H9 (cell line): Measurements from ENCODE around the gene PPOX. TPM values are rescaled to one million over a fixed set of nuclear protein-coding genes. Genes with fewer than 3 reads are reported as not detected.

ENCODE experiments used
- DNase-seq: peaks from one replicate; pipeline ENCODE4 v3.0.0-alpha.2; 2017
- H2AFZ ChIP-seq: one replicate; pipeline ENCODE4 v1.6.1; 2013; ENCODE audit warnings: mild to moderate bottlenecking, low read length, control low read depth, moderate library complexity
- H2AK5ac ChIP-seq: 2 replicates; pipeline ENCODE4 v1.6.1; 2013; ENCODE audit warnings: low read length, control low read depth, mixed read lengths; ENCODE audit not compliant: insufficient read length
- H2BK120ac ChIP-seq: one replicate; pipeline ENCODE4 v1.6.1; 2013; ENCODE audit warnings: low read depth, mild to moderate bottlenecking, low read length, control low read depth, inconsistent platforms; ENCODE audit not compliant: poor library complexity, severe bottlenecking
- H2BK12ac ChIP-seq: 2 replicates; pipeline ENCODE4 v1.6.1; 2013; ENCODE audit warnings: low read length, control low read depth, mixed read lengths, low read depth; ENCODE audit not compliant: insufficient read length
- H2BK15ac ChIP-seq: 2 replicates; pipeline ENCODE4 v1.6.1; 2013; ENCODE audit warnings: low read depth, low read length, control low read depth
- H2BK20ac ChIP-seq: one replicate; pipeline ENCODE4 v1.6.1; 2013; ENCODE audit warnings: low read depth, mild to moderate bottlenecking, low read length, control low read depth, inconsistent platforms; ENCODE audit not compliant: poor library complexity, severe bottlenecking
- H2BK5ac ChIP-seq: 2 replicates; pipeline ENCODE4 v1.6.1; 2013; ENCODE audit warnings: low read length, control low read depth, mixed read lengths; ENCODE audit not compliant: insufficient read length
- H3K14ac ChIP-seq: 2 replicates; pipeline ENCODE4 v1.6.1; 2013; ENCODE audit warnings: low read length, control low read depth; ENCODE audit not compliant: insufficient read depth
- H3K18ac ChIP-seq: 2 replicates; pipeline ENCODE4 v1.6.1; 2013; ENCODE audit warnings: low read depth, mild to moderate bottlenecking, mixed read lengths, low read length, control low read depth; ENCODE audit not compliant: insufficient read length
- H3K23ac ChIP-seq: 2 replicates; pipeline ENCODE4 v1.6.1; 2013; ENCODE audit warnings: low read length, control low read depth, mixed read lengths, low read depth; ENCODE audit not compliant: insufficient read length
- H3K23me2 ChIP-seq: 2 replicates; pipeline ENCODE4 v1.6.1; 2013; ENCODE audit warnings: low read depth, mild to moderate bottlenecking, mixed read lengths, low read length, control low read depth; ENCODE audit not compliant: insufficient read length, poor library complexity, severe bottlenecking
- H3K27ac ChIP-seq: 2 replicates; pipeline ENCODE4 v1.5.1; 2013; ENCODE audit warnings: low read length, control low read depth, mixed read lengths, low read depth; ENCODE audit not compliant: insufficient read length
- H3K27me3 ChIP-seq: 2 replicates; pipeline ENCODE4 v1.6.1; 2013; ENCODE audit warnings: low read length, control low read depth, inconsistent platforms; ENCODE audit not compliant: insufficient read depth
- H3K4ac ChIP-seq: 2 replicates; pipeline ENCODE4 v1.6.1; 2013; ENCODE audit warnings: low read depth, mild to moderate bottlenecking, control low read depth, inconsistent platforms, low read length, moderate library complexity
- H3K4me1 ChIP-seq: 2 replicates; pipeline ENCODE4 v1.6.1; 2013; ENCODE audit warnings: low read length, control low read depth, inconsistent platforms; ENCODE audit not compliant: insufficient read depth
- H3K4me2 ChIP-seq: 2 replicates; pipeline ENCODE4 v1.6.1; 2013; ENCODE audit warnings: low read length, control low read depth, mixed read lengths; ENCODE audit not compliant: insufficient read length, insufficient read depth
- H3K56ac ChIP-seq: 2 replicates; pipeline ENCODE4 v1.6.1; 2013; ENCODE audit warnings: low read depth, mild to moderate bottlenecking, mixed read lengths, low read length, control low read depth; ENCODE audit not compliant: insufficient read length
- H3K79me1 ChIP-seq: 2 replicates; pipeline ENCODE4 v1.6.1; 2013; ENCODE audit warnings: low read depth, mild to moderate bottlenecking, moderate library complexity, low read length, control low read depth, inconsistent platforms; ENCODE audit not compliant: insufficient read depth, poor library complexity, severe bottlenecking
- H3K79me2 ChIP-seq: 2 replicates; pipeline ENCODE4 v1.6.1; 2013; ENCODE audit warnings: low read length, control low read depth, inconsistent platforms; ENCODE audit not compliant: insufficient read depth
- H3K9ac ChIP-seq: 2 replicates; pipeline ENCODE4 v1.6.1; 2013; ENCODE audit warnings: low read length, control low read depth, mixed read lengths; ENCODE audit not compliant: insufficient read length; ENCODE audit errors: extremely low read depth
- H3K9me3 ChIP-seq: one replicate; pipeline ENCODE4 v1.6.1; 2013; ENCODE audit warnings: low read depth, low read length, inconsistent platforms; ENCODE audit not compliant: control insufficient read depth
- H3T11ph ChIP-seq: one replicate; pipeline ENCODE4 v1.6.1; 2013; ENCODE audit warnings: mild to moderate bottlenecking, low read length, control low read depth, inconsistent platforms
- H4K20me1 ChIP-seq: one replicate; pipeline ENCODE4 v1.6.1; 2013; ENCODE audit not compliant: control insufficient read depth, insufficient read length, insufficient read depth
- H4K5ac ChIP-seq: 2 replicates; pipeline ENCODE4 v1.6.1; 2013; ENCODE audit warnings: low read depth, mild to moderate bottlenecking, mixed read lengths, low read length, control low read depth; ENCODE audit not compliant: insufficient read length
- H4K8ac ChIP-seq: replicated peaks from 2 replicates; pipeline ENCODE4 v1.6.1; 2013; ENCODE audit warnings: low read length, control low read depth, mixed read lengths, low read depth; ENCODE audit not compliant: insufficient read length
- H4K91ac ChIP-seq: 2 replicates; pipeline ENCODE4 v1.6.1; 2013; ENCODE audit warnings: low read depth, mild to moderate bottlenecking, moderate library complexity, mixed read lengths, low read length, control low read depth; ENCODE audit not compliant: insufficient read length
- H3K27ac Mint-ChIP-seq, 3 experiments: 2 replicates in 2 of 3; 3 replicates in 1 of 3; pipeline ENCODE4 v1.8.0; 2020 to 2021; ENCODE audit warnings: mixed read lengths in 3 of 3, mild to moderate bottlenecking in 1 of 3, moderate library complexity in 1 of 3
- H3K27me3 Mint-ChIP-seq: 2 replicates; pipeline ENCODE4 v1.8.0; 2021; ENCODE audit warnings: low read depth, mild to moderate bottlenecking, moderate library complexity, mixed read lengths
- H3K36me3 Mint-ChIP-seq, 3 experiments: 2 replicates in 2 of 3; 3 replicates in 1 of 3; pipeline ENCODE4 v1.8.0; 2020 to 2021; ENCODE audit warnings: low read depth in 3 of 3, mixed read lengths in 3 of 3; ENCODE audit not compliant: insufficient read depth in 1 of 3
- H3K4me1 Mint-ChIP-seq, 2 experiments: 2 replicates each; pipeline ENCODE4 v1.8.0; 2020; ENCODE audit warnings: mixed read lengths in 2 of 2
- H3K4me3 Mint-ChIP-seq, 2 experiments: 2 replicates in 1 of 2; 3 replicates in 1 of 2; pipeline ENCODE4 v1.8.0; 2020 to 2021; ENCODE audit warnings: mild to moderate bottlenecking in 2 of 2, mixed read lengths in 2 of 2, moderate library complexity in 1 of 2
- H3K9me3 Mint-ChIP-seq, 2 experiments: 2 replicates in 1 of 2; 3 replicates in 1 of 2; pipeline ENCODE4 v1.8.0; 2020; ENCODE audit warnings: mild to moderate bottlenecking in 2 of 2, mixed read lengths in 2 of 2, moderate library complexity in 1 of 2
- WGBS: extraction: QIAGEN DNeasy Blood & Tissue Kit; methylation state at CpG from one replicate; pipeline ENCODE4 v1.1.7; 2013; ENCODE audit warnings: missing lambda C conversion rate, low lambda C conversion rate, mixed read lengths; ENCODE audit not compliant: insufficient read length; ENCODE audit errors: extremely low coverage; 5-methylcytosine and 5-hydroxymethylcytosine counted together
- total RNA-seq: library from RNA; stranded (reverse); gene quantifications from 2 replicates; pipeline ENCODE4 v1.2.1, GENCODE V29; 2021
- TF ChIP-seq, protein P1 (sequence below): fragments of 200-600 bp; sonication (generic); conservative IDR thresholded peaks from 3 replicates; pipeline ENCODE4 v1.8.0; 2021; ENCODE audit warnings: antibody characterized with exemption, mild to moderate bottlenecking

The PPOX gene
- total RNA-seq, 1 experiment from 2014 or later = 39.8 TPM

DNA sequence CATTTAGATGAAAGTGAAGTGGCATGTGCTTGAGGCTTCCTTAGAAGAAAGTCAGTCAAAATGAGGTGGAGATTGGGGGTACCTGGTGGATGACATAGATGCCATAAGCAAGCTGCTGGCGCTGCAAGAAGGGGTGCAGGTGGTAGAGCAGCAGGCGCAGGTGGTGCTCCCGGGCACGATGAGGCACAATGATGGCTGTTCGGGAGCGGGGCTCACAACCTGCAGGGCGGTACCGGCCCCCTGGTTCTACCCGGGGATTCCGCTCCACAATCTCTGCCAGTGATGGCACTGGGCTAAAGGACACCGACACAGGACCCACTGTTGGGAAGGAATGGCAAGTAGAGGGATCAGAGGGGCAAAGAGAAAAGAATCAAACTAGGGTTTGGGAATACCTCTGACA lies 8.7 kb downstream of the PPOX start:
- no peaks in the 10 kb centered on the region for H3K9me3 ChIP-seq
- no peak overlapping the region for H2AK5ac ChIP-seq
- Mint-ChIP-seq H3K9me3 (no peaks in the 10 kb centered on the region), H3K27ac (no peak overlapping the region), H3K4me3 (no peak overlapping the region), H3K36me3 (peaks cover 21 to 56% (median 56%) of the 10 kb centered on the region in 3 experiments; a peak in 6 of 7 replicates), H3K4me1 (peaks cover 19 to 21% of the 10 kb centered on the region in 2 experiments), H3K27me3 (peaks cover 3% of the 10 kb centered on the region)
- no peak overlapping the region for H2AFZ ChIP-seq
- no peak for DNase-seq
- H2BK15ac ChIP-seq = no peak overlapping the region
- WGBS = no CpG with 5 or more reads among the region's 11 CpGs
- H2BK120ac ChIP-seq = no peak overlapping the region
- no peak overlapping the region for H3K4ac ChIP-seq
- no peaks in the 10 kb centered on the region for H4K20me1 ChIP-seq
- no peak overlapping the region for H3K14ac ChIP-seq
- H3K23me2 ChIP-seq = peaks cover 6% of the 10 kb centered on the region
- no peaks in the 10 kb centered on the region for H3K79me1 ChIP-seq
- H3K27me3 ChIP-seq = no peaks in the 10 kb centered on the region
- no peak overlapping the region for H3K4me2 ChIP-seq
- H3K23ac ChIP-seq = no peak overlapping the region
- H3K9ac ChIP-seq = no peak overlapping the region
- H4K5ac ChIP-seq = no peak overlapping the region
- no peak overlapping the region for H4K8ac ChIP-seq
- no peak overlapping the region for H3K56ac ChIP-seq
- no peak overlapping the region for H4K91ac ChIP-seq
- H3K4me1 ChIP-seq = no peaks in the 10 kb centered on the region; the same call in 1 of the 2 replicates
- TF ChIP-seq, protein P1, sequence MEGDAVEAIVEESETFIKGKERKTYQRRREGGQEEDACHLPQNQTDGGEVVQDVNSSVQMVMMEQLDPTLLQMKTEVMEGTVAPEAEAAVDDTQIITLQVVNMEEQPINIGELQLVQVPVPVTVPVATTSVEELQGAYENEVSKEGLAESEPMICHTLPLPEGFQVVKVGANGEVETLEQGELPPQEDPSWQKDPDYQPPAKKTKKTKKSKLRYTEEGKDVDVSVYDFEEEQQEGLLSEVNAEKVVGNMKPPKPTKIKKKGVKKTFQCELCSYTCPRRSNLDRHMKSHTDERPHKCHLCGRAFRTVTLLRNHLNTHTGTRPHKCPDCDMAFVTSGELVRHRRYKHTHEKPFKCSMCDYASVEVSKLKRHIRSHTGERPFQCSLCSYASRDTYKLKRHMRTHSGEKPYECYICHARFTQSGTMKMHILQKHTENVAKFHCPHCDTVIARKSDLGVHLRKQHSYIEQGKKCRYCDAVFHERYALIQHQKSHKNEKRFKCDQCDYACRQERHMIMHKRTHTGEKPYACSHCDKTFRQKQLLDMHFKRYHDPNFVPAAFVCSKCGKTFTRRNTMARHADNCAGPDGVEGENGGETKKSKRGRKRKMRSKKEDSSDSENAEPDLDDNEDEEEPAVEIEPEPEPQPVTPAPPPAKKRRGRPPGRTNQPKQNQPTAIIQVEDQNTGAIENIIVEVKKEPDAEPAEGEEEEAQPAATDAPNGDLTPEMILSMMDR = no peak
- H3T11ph ChIP-seq = no peak overlapping the region
- no peak overlapping the region for H2BK5ac ChIP-seq
- H3K79me2 ChIP-seq = no peaks in the 10 kb centered on the region
- no peak overlapping the region for H2BK12ac ChIP-seq
- no peak overlapping the region for H2BK20ac ChIP-seq
- H3K18ac ChIP-seq = no peak overlapping the region
- H3K27ac ChIP-seq = no peak overlapping the region
